ENCODE measurements around the gene GTF2A2.
"Not testable (repeated sequence)": the region's sequence is repeated elsewhere in the genome, so short reads cannot be mapped to it uniquely, and the experiment has no call there.

The GTF2A2 gene

GRCh38 chr15:59668556-59668955, 11.2 kb upstream of the GTF2A2 start:
- no peak for DNase-seq

- DNase-seq = no peak
Observed at GRCh38 chr15:59662260-59662659, 4.9 kb upstream of the GTF2A2 start.

GRCh38 chr15:59659366-59659765, 2.1 kb upstream of the GTF2A2 start:
- DNase-seq = no peak

DNA sequence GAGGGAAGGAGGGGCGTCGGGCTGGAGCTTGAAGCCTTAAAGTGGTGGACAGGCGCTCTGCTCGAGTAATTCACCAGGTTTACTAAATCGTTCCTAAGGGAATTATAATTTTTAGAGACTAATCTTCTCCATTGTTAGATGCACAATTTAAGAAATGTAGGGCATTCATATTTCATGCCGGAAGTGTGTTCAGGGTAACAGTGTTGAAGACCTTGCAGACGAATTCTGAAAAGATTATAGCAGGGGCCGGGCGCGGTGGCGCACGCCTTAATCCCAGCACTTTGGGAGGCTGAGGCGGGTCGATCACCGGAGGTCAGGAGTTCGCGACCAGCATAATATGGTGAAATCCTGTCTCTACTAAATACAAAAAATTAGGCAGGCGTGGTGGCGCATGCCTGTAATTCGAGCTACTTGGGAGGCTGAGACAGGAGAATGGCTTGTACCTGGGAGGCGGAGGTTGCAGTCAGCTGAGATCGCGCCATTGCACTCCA, 365 bp upstream of the GTF2A2 start:
- DNase-seq = no peak

- DNase-seq = no peak
Observed at GRCh38 chr15:59654046-59654445, 3.3 kb downstream of the GTF2A2 start.

- no peak for DNase-seq
Observed at GRCh38 chr15:59649603-59650002, 7.7 kb downstream of the GTF2A2 start.

- no peak for DNase-seq
Observed at GRCh38 chr15:59647085-59647484, 10.2 kb downstream of the GTF2A2 start.

DNA sequence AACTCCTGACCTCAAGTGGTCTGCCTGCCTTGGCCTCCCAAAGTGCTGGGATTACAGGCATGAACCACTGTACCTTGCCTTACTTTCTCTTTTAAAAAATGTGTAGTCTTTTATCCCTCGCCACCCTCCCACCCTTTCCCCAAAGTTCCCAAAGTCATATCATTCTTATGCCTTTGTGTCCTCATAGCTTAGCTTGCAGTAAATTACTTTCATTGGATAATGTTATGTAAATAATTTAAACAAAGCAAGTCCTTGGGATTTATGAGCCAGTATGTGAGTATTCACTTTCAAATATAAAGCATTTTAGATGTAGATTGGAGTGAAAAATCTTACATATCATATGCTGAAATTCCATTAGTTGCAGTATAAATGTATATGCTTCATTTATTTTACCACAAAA, 11.0 kb downstream of the GTF2A2 start:
- no peak for DNase-seq

DNA sequence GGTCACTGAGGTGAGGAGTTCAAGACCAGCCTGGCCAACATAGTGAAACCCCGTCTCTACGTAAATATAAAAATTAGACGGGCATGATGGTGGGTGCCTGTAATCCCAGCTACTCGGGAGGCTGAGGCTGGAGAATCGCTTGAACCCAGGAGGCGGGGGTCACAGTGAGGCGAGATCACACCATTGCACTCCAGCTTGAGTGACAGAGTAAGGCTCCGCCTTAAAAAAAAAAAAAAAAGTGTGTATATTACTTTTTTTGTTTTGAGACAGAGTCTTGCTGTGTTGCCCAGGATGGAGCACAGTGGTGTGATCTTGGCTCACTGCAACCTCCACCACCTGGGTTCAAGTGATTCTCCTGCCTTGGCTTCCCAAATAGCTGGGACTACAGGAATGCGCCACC, 11.5 kb downstream of the GTF2A2 start:
- DNase-seq = not testable (repeated sequence)

DNA sequence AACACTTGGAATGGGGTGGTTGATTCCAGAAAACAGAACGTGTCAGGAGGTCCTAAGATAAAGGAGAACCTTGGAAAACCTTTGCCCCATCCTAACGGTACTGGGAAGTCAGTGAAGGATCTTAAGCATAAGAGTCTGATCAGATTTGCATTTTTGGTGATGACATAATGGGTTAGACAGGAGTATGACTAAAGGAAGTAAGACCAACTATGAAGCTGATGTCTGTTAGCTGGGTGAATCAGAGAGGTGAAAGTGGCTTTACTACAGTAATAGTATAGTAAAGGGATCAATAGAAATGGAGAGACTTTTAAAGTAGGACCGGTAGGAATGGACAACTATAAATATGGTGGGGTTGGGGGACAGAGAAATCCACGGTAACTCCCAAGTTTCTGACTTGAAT, 12.6 kb downstream of the GTF2A2 start:
- DNase-seq = no peak

- no peak for DNase-seq
Observed at GRCh38 chr15:59642351-59642750, 15.0 kb downstream of the GTF2A2 start.

GRCh38 chr15:59637507-59637906, 19.8 kb downstream of the GTF2A2 start:
- DNase-seq = not testable (repeated sequence)

GRCh38 chr15:59636184-59636583, 21.1 kb downstream of the GTF2A2 start:
- no peak for DNase-seq

DNA sequence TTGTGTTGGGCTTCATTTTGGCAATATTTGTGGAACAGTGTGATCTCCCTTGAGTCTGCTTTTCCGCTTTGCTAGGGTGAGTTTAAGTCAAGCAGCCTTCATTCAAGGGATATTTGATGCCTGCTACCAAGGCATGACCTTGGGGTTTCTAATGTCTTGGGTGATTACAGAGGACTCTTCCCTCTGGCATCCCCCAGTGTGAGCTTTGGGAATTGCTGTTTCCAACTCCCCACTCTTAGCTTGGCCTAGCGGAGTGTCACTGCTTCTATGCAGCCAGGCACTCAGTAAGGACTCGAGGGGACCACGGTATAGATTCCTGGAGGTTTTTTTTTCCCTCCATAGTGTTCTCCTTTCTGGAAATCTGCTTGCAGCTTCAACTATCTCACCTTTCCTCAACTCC, 24.6 kb downstream of the GTF2A2 start:
- DNase-seq = no peak

DNA sequence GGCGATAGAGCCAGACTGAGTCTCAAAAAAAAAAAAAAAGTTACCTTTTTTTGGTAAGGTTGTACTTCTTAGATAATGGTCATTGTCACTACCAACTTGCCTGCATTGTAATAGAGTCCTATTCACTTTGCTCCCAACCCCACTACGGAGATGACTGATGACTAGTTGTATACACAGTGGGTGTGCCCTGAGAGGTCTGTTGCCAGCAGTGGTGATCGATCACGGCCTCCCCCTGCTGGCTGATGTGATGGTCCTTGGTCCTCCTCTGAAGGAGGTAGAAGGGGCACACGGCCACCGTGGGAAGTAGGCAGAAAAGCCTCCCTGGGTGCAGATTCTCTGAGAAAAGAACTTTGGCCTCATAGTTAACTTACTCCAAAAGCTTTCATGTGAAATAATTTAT, 35.0 kb downstream of the GTF2A2 start:
- no peak for DNase-seq

DNA sequence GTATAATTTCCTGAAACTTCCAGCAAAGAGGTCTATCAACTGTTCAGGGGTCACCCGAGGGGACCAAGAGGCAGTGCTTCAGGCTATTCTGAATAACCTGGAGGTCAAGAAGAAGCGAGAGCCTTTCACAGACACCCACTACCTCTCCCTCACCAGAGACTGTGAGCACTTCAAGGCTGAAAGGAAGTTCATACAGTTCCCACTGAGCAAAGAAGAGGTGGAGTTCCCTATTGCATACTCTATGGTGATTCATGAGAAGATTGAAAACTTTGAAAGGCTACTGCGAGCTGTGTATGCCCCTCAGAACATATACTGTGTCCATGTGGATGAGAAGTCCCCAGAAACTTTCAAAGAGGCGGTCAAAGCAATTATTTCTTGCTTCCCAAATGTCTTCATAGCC, 38.9 kb downstream of the GTF2A2 start:
- DNase-seq = no peak

DNA sequence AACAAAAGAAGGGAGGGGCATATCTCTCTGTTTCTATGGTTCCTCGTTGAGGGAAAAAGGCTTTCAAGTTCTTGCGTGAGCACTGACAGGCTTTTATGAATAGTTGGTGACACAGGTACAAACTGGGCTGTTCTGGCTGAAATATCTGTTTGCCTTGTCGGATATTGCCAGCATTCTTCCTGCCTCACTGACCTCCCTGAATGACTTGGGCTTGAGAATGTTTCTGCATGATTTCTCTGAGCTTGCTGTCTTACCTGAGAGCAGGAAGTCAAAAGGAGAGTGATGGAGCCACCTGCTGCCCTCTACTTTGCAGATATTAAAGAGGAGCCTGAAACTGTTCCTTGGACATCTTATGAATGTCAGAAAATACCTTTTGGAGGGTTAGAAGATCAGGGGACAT, 40.9 kb downstream of the GTF2A2 start:
- DNase-seq = no peak

GRCh38 chr15:59615661-59616060, 41.7 kb downstream of the GTF2A2 start:
- no peak for DNase-seq

DNA sequence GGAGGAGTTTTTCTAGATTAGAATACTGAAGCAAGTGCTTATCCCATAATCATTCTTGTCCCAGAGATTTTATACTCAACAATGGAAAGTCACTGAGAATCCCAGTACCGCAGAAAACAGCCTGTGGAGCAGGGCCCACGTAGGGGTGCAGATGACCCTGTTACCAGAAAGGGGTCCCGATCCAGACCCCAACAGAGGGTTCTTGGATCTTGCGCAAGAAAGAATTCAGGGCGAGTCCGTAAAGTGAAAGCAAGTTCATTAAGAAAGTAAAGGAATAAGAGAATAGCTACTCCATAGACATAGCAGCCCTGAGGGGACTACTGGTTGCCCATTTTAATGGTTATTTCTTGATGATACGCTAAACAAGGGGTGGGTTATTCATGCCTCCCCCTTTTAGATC, 43.2 kb downstream of the GTF2A2 start:
- no peak for DNase-seq

DNA sequence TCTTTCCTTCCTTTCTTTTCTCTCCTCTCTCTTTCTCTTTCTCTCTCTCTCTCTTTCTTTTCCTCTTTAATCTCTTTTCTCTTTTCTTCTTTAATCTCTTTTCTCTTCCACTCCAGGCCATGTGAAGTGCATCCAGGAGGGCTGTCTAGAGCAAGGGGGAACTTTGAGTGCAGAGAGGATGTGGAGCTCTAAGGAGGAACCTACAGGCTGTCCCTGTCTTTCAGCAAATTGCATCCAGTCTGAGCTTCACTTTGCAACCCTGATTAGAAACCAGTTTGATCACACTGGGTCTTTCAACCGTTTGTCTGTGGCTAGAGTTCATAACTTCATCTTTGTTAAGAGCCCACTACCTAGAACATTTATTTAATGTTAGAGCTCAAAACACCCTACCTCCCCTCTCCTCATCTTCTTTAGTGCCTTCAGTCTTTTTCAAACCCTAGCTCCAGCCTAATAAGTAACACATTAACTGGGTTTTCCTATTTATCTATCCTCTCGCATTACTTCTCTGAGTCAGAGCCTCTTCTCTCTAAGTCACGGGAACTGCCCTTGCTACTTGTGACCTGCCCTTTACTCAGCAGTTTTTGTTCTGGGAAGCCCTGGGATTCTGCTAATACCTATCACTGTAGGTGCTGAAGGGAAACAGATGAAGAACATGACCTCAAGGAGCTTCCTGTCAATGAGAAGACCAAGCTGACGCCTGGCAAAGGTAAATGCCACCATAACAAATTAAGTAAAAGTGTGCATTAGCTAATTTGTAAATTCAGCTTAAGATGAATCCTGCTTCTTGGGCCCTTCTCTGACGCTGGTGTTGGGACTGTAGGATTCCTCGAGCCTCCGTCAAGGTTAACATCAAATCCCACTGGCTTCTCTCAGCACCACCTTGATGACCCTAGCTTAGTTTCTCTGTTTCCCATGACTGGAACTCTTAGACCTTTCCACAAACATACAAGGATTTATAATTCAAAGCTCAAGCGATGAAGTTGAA, 45.7 kb downstream of the GTF2A2 start, which contains the start of gene GCNT3:
GCNT3 (plus strand) TSS at position 508 of the 985 bp plus-strand sequence. CDS start 6,456 bp downstream, outside the sequence.
- DNase-seq = no peak

GRCh38 chr15:59609730-59610712, 47.3 kb downstream of the GTF2A2 start:
- DNase-seq = no peak

DNA sequence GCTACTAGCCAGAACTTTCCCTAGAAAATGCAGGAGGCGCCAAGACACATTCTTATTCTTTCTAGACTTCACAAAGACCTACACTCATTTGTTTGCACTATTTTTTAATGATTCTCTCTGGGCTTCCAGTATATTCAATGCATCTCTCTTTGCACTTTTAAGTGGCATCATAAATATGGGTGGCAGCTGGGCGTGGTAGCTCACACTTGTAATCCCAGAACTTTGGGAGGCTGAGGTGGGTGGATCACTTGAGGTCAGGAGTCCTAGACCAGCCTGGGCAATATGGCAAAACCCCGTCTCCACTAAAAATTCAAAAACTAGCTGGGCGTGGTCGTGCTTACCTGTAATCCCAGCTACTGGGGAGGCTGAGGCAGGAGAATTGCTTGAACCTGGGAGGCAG, 51.3 kb downstream of the GTF2A2 start:
- DNase-seq = no peak

DNA sequence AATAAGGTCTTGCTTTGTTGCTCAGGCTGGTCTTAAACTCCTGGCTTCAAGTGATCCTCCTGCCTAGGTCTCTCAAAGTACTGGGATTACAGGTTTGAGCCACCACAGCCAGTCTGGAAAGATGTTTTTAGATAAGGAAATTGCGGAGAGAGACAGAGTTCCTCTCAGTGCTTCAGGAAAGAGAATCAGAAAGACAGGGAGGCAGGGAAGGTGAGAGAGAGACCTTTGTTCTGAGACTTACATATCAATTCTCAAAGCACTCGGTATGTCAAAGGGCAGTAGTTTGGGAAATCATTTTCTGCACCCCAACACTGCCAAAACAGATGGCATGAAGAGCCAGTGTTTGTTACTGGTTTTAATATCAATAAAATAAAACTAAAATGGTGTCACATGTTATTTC, 58.9 kb downstream of the GTF2A2 start:
- no peak for DNase-seq
